HUES48 (cell line): ENCODE measurements around the gene NFE2L1.

Experiments
- H3K27ac ChIP-seq: one replicate; pipeline ENCODE4 v1.7.0; 2013; ENCODE audit warnings: low read depth, low read length, inconsistent platforms
- H3K27me3 ChIP-seq: 2 replicates; pipeline ENCODE4 v1.6.1; 2013; ENCODE audit warnings: mild to moderate bottlenecking, low read length; ENCODE audit not compliant: control insufficient read depth, insufficient read depth
- H3K36me3 ChIP-seq: 2 replicates; pipeline ENCODE4 v1.6.1; 2013; ENCODE audit warnings: low read length; ENCODE audit not compliant: control insufficient read depth, insufficient read depth
- H3K4me1 ChIP-seq: 2 replicates; pipeline ENCODE4 v1.6.1; 2013; ENCODE audit warnings: mild to moderate bottlenecking, low read length; ENCODE audit not compliant: control insufficient read depth, insufficient read depth
- H3K4me3 ChIP-seq: 2 replicates; pipeline ENCODE4 v1.5.1; 2013; ENCODE audit warnings: mild to moderate bottlenecking, low read depth, low read length
- H3K9ac ChIP-seq: 2 replicates; pipeline ENCODE4 v1.6.1; 2013; ENCODE audit warnings: mild to moderate bottlenecking, low read depth, low read length, moderate library complexity
- H3K9me3 ChIP-seq: 2 replicates; pipeline ENCODE4 v1.6.1; 2013; ENCODE audit warnings: low read length; ENCODE audit not compliant: control insufficient read depth, insufficient read depth

Gene NFE2L1

DNA sequence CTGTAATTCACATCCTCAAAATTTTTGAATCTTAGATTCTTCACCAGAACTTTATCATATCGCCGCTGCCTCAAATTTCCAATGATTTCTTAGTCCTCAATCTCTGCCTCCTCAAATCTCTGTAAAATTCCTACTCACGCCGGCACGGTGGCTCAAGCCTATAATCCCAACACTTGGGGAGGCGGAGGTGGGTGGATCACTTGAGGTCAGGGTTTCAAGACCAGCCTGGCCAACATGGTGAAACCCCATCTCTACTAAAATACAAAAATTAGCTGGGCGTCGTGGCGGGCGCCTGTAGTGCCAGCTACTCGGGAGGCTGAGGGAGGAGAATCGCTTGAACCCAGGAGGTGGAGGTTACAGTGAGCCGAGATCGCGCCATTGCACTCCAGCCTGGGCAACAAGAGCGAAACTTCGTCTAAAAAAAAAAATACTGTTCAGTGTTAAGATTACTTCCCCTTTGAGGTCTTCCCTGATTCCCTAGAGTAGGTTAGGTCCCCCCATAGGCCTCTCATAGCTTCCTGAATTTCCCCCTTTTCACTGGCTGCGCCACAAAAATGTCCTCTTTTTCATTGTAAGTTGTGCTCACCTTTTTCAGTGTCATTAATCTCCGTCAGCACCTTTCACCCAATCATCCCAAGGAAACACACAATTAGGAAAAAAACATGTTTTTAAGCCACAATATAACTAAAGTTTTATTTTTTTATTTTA lies 54.0 kb downstream of the NFE2L1 start:
- H3K4me3 ChIP-seq, result peak overlapping the region; percentile 89

DNA sequence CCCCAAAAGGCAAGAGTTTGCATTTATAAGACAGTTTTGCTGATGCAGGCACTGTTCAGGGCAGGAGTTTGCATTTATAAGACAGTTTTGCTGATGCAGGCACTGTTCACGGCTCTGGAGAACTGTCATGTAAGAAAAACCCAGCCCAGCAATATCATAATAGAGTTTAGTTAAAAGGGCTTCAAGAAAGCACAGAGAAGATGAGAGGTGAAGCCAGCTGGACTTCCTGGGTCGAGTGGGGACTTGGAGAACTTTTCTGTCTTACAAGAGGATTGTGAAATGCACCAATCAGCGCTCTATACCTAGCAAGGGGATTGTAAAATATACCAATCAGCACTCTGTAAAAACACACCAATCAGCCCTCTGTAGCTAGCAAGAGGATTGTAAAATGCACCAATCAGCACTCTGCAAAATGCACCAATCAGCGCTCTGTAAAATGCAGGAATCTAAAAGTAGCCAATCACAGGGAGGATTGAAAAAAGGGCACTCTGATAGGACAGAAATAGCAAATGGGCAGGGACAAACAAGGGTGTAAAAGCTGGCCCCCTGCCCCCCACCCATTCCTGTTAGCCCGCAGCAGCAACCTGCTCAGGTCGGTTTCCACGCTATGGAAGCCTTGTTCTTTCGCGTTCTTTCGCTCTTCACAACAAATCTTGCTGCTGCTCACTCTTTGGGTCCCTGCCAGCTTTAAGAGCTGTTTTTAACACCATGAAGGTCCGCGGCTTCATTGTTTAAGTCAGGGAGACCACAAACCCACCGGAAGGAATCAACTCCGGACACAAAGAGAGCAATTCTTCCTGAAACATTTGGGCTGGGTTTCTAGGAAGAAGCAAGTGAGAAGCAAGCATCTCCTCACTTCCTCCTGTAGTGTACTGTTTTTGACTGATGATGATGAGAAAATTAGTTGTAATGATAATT lies 54.9 kb downstream of the NFE2L1 start:
- Histone ChIP-seq H3K27me3 (no peaks in the 10 kb centered on the region), H3K4me3 (no peak overlapping the region), H3K9ac (no peak overlapping the region), H3K36me3 (no peaks in the 10 kb centered on the region), H3K4me1 (no peaks in the 10 kb centered on the region), H3K9me3 (no peaks in the 10 kb centered on the region), H3K27ac (no peak overlapping the region)

More for the DNA sequence above, 54.0 kb downstream of the NFE2L1 start:
- H3K9ac ChIP-seq, result no peak overlapping the region
- H3K9me3 ChIP-seq, result no peaks in the 10 kb centered on the region
- no peaks in the 10 kb centered on the region for H3K36me3 ChIP-seq
- no peaks in the 10 kb centered on the region for H3K27me3 ChIP-seq
- H3K27ac ChIP-seq, result no peak overlapping the region
- no peaks in the 10 kb centered on the region for H3K4me1 ChIP-seq

DNA sequence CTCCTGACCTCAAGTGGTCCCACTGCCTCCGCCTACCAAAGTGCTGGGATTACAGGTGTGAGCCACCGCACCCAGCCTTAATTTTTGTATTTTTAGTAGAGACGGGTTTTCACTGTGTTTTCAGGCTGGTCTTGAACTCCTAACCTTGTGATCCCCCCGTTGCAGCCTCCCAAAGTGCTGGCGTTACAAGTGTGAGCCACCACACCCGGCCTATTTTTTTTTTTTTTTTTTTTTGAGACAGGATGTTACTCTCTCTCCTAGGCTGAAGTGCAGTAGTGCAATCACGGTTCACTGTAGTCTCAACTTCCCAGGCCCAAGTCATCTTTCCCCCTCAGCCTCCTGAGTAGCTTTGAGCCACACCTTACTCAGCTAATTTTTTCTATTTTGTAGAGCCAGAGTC lies 56.3 kb downstream of the NFE2L1 start:
- Histone ChIP-seq H3K4me3 (no peak overlapping the region), H3K36me3 (no peaks in the 10 kb centered on the region), H3K9ac (no peak overlapping the region), H3K27me3 (no peaks in the 10 kb centered on the region), H3K27ac (no peak overlapping the region), H3K4me1 (no peaks in the 10 kb centered on the region), H3K9me3 (no peaks in the 10 kb centered on the region)

DNA sequence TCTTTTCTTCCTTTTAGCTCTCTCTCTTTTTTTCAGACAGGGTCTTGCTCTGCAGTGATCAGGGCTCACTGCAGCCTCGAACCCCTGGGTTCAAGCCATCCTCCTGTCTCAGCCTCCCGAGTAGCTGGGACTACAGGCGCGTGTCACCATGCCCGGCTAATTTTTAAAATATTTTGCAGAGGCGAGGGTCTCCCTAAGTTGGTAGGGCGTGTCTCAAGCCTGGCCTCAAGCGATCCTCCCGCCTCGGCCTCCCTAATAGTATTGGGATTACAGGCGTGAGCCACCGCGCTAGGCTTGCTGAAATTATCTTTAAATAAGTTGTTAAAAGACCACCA lies 58.6 kb downstream of the NFE2L1 start:
- H3K4me3 ChIP-seq, result peak overlapping the region; percentile 100
- no peaks in the 10 kb centered on the region for H3K36me3 ChIP-seq
- H3K27me3 ChIP-seq, result no peaks in the 10 kb centered on the region
- no peaks in the 10 kb centered on the region for H3K9me3 ChIP-seq
- no peaks in the 10 kb centered on the region for H3K4me1 ChIP-seq
- H3K27ac ChIP-seq, result peak overlapping the region; percentile 95
- H3K9ac ChIP-seq, result peak overlapping the region; percentile 17

DNA sequence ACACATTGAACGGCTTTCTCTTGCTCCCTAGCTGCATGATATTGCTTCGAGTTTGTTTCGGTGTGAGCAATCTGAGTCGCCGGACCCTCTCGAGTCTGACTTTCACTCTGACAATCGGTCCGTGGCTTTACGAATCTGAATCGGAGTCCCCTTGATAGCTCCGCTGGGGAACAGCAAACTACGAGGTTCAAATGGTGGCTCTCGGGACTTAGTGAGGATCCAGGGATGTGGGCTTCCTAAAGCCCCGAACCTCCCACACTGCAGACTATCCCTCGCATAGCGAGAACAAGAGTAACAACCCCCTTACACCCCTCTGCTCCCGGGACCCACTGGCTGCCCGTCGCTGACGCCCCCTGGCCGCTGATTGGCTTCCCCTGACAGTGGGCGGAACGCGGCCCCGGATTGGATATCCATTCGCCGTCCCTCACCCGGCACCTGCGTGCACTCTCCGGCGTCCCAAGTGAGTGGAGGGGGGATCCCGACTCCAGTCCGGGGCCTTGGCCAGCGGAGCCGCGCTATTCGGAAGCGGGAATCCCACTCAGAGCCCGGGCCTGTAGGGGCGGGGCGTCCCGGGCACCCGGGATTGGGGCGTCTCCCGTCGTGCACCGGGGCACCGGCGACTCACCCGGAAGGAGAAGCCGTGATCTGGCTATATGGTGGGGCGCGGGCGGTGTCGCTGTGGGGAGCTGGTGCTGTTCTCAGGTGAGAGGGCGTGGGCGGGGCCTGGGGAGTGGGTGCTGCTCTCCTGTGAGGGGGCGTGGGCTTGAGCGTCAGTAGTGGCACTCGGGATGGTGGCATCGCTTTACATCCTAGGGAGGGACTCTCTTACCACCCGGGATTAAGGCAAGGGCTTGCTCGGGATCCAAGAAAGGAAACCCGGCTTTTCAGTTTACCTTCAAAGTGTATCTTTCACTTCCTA lies 59.2 kb downstream of the NFE2L1 start, which contains the start of gene SNX11:
Gene SNX11, plus strand, starts transcription at position 630 of the 919 bp plus-strand sequence. CDS start 4,278 bp downstream, outside the sequence.
- Histone ChIP-seq H3K4me3 (peak within 1 kb of the TSS; percentile 100), H3K9ac (peak within 1 kb of the TSS; percentile 88), H3K9me3 (no peaks in the 10 kb centered on the region), H3K27ac (peak within 1 kb of the TSS; percentile 95), H3K36me3 (no peaks in the 10 kb centered on the region), H3K4me1 (no peaks in the 10 kb centered on the region), H3K27me3 (no peaks in the 10 kb centered on the region)

DNA sequence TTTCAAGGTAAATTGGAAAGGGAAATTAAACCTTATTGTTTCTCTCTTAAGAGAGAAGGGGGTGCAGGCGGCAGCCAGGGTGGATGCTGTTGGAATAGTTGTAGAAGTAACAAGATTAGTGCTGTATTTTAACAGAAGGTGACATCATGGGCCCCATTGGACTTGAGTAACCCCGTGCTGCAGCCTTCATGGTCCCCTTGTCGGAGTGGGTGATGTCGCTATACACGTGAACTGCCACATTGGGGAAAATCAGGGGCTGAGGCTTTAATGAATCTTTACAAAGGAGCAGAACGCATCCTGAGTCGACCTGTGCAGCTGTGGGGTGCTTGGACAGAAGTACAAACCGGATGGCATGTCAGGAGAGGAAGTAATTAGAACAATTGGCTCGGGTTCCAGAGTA lies 62.6 kb downstream of the NFE2L1 start:
- peaks cover 13% of the 10 kb centered on the region for H3K36me3 ChIP-seq
- H3K27me3 ChIP-seq, result no peaks in the 10 kb centered on the region
- H3K9me3 ChIP-seq, result no peaks in the 10 kb centered on the region
- H3K4me3 ChIP-seq, result no peak overlapping the region
- H3K4me1 ChIP-seq, result no peaks in the 10 kb centered on the region
- H3K9ac ChIP-seq, result no peak overlapping the region
- no peak overlapping the region for H3K27ac ChIP-seq
